ENCODE measurements around the gene ATP10A. TPM values are rescaled to one million over a fixed set of nuclear protein-coding genes. Genes with fewer than 3 reads are reported as not detected.
"Not testable (repeated sequence)": the region's sequence is repeated elsewhere in the genome, so short reads cannot be mapped to it uniquely, and the experiment has no call there.

The ATP10A gene
- total RNA-seq, 1 donor from 2014 or later = 0.26 TPM

DNA sequence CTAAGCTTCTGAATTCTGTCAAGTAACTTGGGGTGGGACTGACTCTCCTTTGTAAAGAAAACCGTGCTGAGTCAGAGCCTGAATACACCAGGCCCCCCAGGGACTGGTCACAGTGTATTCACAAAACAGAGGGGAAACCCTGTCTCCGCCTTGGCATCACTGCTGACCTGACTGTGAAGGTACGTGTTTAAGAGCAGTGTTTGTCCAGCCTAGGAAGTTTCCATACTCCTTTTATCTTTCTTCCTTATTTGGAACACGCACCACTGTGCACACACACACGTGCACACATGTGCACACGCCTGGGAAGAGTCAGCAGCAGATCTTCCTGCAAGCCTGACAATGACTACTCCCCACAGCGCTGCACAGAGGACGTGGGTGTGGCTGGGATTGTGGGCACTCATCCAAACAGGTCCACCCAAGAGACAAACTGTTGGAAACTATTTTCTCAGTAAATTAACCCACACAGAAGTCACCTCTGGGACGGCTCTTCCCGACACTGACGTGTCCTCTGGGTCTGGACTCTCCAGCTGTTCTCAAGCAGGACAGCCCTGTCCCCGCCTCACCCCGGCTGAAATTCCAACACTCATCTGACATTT lies 87.7 kb downstream of the ATP10A start:
- Histone ChIP-seq H3K4me3 (ENCODE audit: low read depth, low read length) (no peak overlapping the region), H3K36me3 (ENCODE audit: control insufficient read depth, insufficient read depth, low read length) (no peaks in the 10 kb centered on the region), H3K27me3 (ENCODE audit: control insufficient read depth, insufficient read depth, low read length) (no peaks in the 10 kb centered on the region)
- DNase-seq (ENCODE audit: low read depth) (peak; percentile 4), FAIRE-seq (no peak)
- TF ChIP-seq, protein P1, sequence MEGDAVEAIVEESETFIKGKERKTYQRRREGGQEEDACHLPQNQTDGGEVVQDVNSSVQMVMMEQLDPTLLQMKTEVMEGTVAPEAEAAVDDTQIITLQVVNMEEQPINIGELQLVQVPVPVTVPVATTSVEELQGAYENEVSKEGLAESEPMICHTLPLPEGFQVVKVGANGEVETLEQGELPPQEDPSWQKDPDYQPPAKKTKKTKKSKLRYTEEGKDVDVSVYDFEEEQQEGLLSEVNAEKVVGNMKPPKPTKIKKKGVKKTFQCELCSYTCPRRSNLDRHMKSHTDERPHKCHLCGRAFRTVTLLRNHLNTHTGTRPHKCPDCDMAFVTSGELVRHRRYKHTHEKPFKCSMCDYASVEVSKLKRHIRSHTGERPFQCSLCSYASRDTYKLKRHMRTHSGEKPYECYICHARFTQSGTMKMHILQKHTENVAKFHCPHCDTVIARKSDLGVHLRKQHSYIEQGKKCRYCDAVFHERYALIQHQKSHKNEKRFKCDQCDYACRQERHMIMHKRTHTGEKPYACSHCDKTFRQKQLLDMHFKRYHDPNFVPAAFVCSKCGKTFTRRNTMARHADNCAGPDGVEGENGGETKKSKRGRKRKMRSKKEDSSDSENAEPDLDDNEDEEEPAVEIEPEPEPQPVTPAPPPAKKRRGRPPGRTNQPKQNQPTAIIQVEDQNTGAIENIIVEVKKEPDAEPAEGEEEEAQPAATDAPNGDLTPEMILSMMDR (IDR thresholded peaks at IDR 0.05; ENCODE audit: insufficient read depth, low read length, severe bottlenecking) = no peak

DNA sequence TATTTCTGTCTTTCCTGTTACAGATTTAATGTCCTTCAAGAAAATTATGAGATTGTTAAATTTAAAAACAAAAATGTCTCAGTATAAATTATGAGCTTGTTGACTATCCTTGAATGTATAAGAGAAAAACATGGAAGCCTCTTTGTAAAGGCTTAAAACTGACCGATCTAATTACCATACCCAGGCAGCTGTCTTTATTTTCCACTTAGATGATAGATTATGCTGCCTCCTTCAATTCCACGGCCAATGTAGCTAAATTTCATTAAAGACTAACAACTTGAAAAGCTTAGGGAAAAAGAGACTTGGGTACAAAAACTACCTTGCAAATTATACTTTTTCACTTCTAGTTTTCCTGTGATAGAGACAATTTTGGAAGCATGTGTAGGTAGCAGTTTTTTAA lies 88.3 kb downstream of the ATP10A start:
- TF ChIP-seq, protein P1 (IDR thresholded peaks at IDR 0.05; ENCODE audit: insufficient read depth, low read length, severe bottlenecking) = no peak
- no peak for DNase-seq (ENCODE audit: low read depth)
- Histone ChIP-seq H3K36me3 (ENCODE audit: control insufficient read depth, insufficient read depth, low read length) (no peaks in the 10 kb centered on the region), H3K4me3 (ENCODE audit: low read depth, low read length) (no peak overlapping the region), H3K27me3 (ENCODE audit: control insufficient read depth, insufficient read depth, low read length) (no peaks in the 10 kb centered on the region)
- FAIRE-seq = no peak

- DNase-seq (ENCODE audit: low read depth) (no peak), FAIRE-seq (no peak)
- Histone ChIP-seq H3K36me3 (ENCODE audit: control insufficient read depth, insufficient read depth, low read length) (no peaks in the 10 kb centered on the region), H3K27me3 (ENCODE audit: control insufficient read depth, insufficient read depth, low read length) (no peaks in the 10 kb centered on the region), H3K4me3 (ENCODE audit: low read depth, low read length) (no peak overlapping the region)
- TF ChIP-seq, protein P1 (IDR thresholded peaks at IDR 0.05; ENCODE audit: insufficient read depth, low read length, severe bottlenecking) = no peak
These were observed 89.9 kb downstream of the ATP10A start for GRCh38 chr15:25773248-25773647.

- FAIRE-seq (peak; percentile 36), DNase-seq (ENCODE audit: low read depth) (no peak)
- H3K4me3 ChIP-seq (ENCODE audit: low read depth, low read length) = no peak overlapping the region
- no peaks in the 10 kb centered on the region for H3K27me3 ChIP-seq (ENCODE audit: control insufficient read depth, insufficient read depth, low read length)
- TF ChIP-seq, protein P1 (IDR thresholded peaks at IDR 0.05; ENCODE audit: insufficient read depth, low read length, severe bottlenecking) = no peak
- no peaks in the 10 kb centered on the region for H3K36me3 ChIP-seq (ENCODE audit: control insufficient read depth, insufficient read depth, low read length)
These were observed 90.6 kb downstream of the ATP10A start for GRCh38 chr15:25772500-25772899.

DNA sequence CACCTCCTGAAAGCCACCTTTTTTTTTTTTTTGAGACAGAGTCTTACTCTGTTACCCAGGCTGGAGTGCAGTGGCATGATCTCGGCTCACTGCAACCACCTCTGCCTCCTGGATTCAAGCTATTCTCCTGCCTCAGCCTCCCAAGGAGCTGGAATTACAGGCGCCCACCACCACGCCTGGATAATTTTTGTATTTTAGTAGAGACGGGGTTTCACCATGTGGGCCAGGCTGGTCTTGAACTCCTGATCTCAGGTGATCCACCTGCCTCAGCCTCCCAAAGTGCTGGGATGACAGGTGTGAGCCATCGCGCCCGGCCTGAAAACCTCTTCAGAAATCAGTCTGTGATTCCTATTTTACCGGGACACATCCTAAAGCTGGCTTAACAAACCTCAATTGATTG lies 91.4 kb downstream of the ATP10A start:
- not testable (repeated sequence) for H3K36me3 ChIP-seq (ENCODE audit: control insufficient read depth, insufficient read depth, low read length); H3K27me3 ChIP-seq (ENCODE audit: control insufficient read depth, insufficient read depth, low read length); DNase-seq (ENCODE audit: low read depth); H3K4me3 ChIP-seq (ENCODE audit: low read depth, low read length); FAIRE-seq

GRCh38 chr15:25771338-25771706 lies 91.8 kb downstream of the ATP10A start:
- FAIRE-seq (no peak), DNase-seq (ENCODE audit: low read depth) (no peak)
- Histone ChIP-seq H3K36me3 (ENCODE audit: control insufficient read depth, insufficient read depth, low read length) (no peaks in the 10 kb centered on the region), H3K27me3 (ENCODE audit: control insufficient read depth, insufficient read depth, low read length) (no peaks in the 10 kb centered on the region), H3K4me3 (ENCODE audit: low read depth, low read length) (no peak overlapping the region)
- TF ChIP-seq, protein P1 (IDR thresholded peaks at IDR 0.05; ENCODE audit: insufficient read depth, low read length, severe bottlenecking) = no peak

All from bronchial epithelial cell (primary cell).